ENCODE results near the gene SH3BP1. TPM values are rescaled to one million over a fixed set of nuclear protein-coding genes. Genes with fewer than 3 reads are reported as not detected.

The SH3BP1 gene
- total and polyA plus RNA-seq, 2 of the 13 experiments (the other 11 are each of a cell fraction or from before 2014, with no cell fraction given), result 8.4 to 18.5 TPM

DNA sequence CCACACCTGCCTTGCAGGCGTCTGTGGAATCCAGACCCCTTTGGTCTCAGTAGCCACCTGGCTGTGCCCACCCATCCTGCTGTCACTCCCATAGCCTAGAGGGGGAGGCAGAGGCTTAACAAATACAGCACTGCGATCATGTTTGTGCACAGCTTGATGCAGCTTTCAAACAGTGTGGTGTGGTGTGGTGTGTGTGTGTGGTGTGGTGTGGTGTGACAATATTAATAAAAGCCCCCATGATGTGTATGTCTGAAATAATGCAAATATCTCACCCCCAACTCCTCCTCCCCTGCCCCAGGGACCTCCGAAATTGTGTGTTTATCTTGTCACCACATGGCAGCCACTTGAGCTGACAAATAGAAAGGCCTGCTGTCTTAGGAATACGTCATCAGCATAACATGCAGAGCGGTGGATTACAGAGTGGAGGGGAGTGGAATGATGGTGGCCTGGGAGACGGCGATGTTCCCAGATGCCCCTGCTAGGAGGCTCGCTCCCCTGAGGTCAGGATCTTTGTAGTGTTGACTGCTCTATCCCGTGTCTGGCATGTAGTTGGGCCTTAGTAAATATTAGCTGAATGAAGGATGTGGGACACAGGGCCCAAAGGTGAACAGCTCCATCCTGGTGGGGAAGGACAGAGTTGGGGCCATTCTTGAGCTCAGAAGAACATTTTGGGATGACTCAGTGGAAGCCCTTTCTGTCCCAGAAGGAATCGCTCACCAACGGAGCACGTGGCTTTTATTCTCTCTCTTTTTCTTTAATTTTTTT is 21.9 kb downstream of the SH3BP1 start (continued):
- TF ChIP-seq, protein P1, sequence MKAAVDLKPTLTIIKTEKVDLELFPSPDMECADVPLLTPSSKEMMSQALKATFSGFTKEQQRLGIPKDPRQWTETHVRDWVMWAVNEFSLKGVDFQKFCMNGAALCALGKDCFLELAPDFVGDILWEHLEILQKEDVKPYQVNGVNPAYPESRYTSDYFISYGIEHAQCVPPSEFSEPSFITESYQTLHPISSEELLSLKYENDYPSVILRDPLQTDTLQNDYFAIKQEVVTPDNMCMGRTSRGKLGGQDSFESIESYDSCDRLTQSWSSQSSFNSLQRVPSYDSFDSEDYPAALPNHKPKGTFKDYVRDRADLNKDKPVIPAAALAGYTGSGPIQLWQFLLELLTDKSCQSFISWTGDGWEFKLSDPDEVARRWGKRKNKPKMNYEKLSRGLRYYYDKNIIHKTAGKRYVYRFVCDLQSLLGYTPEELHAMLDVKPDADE (CRISPR knock-in tag; IDR thresholded peaks at IDR 0.05), result no peak
- peak; percentile 45 for TF ChIP-seq RBM22 (optimal IDR thresholded peaks at IDR 0.05; ENCODE audit: low read length)
- TF ChIP-seq, protein P2, sequence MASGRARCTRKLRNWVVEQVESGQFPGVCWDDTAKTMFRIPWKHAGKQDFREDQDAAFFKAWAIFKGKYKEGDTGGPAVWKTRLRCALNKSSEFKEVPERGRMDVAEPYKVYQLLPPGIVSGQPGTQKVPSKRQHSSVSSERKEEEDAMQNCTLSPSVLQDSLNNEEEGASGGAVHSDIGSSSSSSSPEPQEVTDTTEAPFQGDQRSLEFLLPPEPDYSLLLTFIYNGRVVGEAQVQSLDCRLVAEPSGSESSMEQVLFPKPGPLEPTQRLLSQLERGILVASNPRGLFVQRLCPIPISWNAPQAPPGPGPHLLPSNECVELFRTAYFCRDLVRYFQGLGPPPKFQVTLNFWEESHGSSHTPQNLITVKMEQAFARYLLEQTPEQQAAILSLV (CRISPR knock-in tag; IDR thresholded peaks at IDR 0.05; ENCODE audit: borderline replicate concordance), result no peak
- TF ChIP-seq, protein P3, sequence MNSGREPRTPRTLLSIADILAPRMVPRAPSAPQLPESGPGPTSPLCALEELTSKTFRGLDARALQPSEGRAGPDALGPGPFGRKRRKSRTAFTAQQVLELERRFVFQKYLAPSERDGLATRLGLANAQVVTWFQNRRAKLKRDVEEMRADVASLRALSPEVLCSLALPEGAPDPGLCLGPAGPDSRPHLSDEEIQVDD (CRISPR knock-in tag; IDR thresholded peaks at IDR 0.05; ENCODE audit: borderline replicate concordance), result no peak
- TF ChIP-seq ZSCAN25 (CRISPR knock-in tag; IDR thresholded peaks at IDR 0.05), result peak; percentile 74
- TF ChIP-seq, protein P4, sequence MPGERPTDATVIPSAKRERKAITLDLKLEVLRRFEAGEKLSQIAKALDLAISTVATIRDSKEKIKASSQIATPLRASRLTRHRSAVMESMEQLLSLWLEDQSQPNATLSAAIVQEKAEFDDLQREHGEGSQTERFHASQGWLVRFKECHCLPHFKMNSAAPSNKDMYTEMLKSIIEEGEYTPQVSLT (CRISPR knock-in tag; IDR thresholded peaks at IDR 0.05; ENCODE audit: borderline replicate concordance, low read depth), result no peak
- peak; percentile 76; the same call in 1 of the 2 replicates for TF ChIP-seq MED1 (CRISPR knock-in tag; IDR thresholded peaks at IDR 0.05)
- TF ChIP-seq, protein P5, sequence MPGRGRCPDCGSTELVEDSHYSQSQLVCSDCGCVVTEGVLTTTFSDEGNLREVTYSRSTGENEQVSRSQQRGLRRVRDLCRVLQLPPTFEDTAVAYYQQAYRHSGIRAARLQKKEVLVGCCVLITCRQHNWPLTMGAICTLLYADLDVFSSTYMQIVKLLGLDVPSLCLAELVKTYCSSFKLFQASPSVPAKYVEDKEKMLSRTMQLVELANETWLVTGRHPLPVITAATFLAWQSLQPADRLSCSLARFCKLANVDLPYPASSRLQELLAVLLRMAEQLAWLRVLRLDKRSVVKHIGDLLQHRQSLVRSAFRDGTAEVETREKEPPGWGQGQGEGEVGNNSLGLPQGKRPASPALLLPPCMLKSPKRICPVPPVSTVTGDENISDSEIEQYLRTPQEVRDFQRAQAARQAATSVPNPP (CRISPR knock-in tag; IDR thresholded peaks at IDR 0.05), result no peak
- TF ChIP-seq ZNF556 (CRISPR knock-in tag; IDR thresholded peaks at IDR 0.05; ENCODE audit: borderline replicate concordance), result peak; percentile 51; the same call in 1 of the 2 replicates
- TF ChIP-seq SAP130 (CRISPR knock-in tag; IDR thresholded peaks at IDR 0.05; ENCODE audit: low read depth), result peak; percentile 92
- TF ChIP-seq ZNF224 (CRISPR knock-in tag; IDR thresholded peaks at IDR 0.05), result no peak
- TF ChIP-seq KDM5A (IDR thresholded peaks at IDR 0.05; ENCODE audit: borderline replicate concordance, low read length), result no peak
- peak; percentile 67 for TF ChIP-seq ZFY (CRISPR knock-in tag; IDR thresholded peaks at IDR 0.05)
- no peak for TF ChIP-seq RFX1 (IDR thresholded peaks at IDR 0.05)
- TF ChIP-seq, protein P6, sequence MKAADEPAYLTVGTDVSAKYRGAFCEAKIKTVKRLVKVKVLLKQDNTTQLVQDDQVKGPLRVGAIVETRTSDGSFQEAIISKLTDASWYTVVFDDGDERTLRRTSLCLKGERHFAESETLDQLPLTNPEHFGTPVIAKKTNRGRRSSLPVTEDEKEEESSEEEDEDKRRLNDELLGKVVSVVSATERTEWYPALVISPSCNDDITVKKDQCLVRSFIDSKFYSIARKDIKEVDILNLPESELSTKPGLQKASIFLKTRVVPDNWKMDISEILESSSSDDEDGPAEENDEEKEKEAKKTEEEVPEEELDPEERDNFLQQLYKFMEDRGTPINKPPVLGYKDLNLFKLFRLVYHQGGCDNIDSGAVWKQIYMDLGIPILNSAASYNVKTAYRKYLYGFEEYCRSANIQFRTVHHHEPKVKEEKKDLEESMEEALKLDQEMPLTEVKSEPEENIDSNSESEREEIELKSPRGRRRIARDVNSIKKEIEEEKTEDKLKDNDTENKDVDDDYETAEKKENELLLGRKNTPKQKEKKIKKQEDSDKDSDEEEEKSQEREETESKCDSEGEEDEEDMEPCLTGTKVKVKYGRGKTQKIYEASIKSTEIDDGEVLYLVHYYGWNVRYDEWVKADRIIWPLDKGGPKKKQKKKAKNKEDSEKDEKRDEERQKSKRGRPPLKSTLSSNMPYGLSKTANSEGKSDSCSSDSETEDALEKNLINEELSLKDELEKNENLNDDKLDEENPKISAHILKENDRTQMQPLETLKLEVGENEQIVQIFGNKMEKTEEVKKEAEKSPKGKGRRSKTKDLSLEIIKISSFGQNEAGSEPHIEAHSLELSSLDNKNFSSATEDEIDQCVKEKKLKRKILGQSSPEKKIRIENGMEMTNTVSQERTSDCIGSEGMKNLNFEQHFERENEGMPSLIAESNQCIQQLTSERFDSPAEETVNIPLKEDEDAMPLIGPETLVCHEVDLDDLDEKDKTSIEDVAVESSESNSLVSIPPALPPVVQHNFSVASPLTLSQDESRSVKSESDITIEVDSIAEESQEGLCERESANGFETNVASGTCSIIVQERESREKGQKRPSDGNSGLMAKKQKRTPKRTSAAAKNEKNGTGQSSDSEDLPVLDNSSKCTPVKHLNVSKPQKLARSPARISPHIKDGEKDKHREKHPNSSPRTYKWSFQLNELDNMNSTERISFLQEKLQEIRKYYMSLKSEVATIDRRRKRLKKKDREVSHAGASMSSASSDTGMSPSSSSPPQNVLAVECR (CRISPR knock-in tag; IDR thresholded peaks at IDR 0.05; ENCODE audit: borderline replicate concordance), result peak; percentile 65; the same call in 1 of the 2 replicates
- no peak for TF ChIP-seq GATAD1 (CRISPR knock-in tag; IDR thresholded peaks at IDR 0.05)
- TF ChIP-seq, protein P7, sequence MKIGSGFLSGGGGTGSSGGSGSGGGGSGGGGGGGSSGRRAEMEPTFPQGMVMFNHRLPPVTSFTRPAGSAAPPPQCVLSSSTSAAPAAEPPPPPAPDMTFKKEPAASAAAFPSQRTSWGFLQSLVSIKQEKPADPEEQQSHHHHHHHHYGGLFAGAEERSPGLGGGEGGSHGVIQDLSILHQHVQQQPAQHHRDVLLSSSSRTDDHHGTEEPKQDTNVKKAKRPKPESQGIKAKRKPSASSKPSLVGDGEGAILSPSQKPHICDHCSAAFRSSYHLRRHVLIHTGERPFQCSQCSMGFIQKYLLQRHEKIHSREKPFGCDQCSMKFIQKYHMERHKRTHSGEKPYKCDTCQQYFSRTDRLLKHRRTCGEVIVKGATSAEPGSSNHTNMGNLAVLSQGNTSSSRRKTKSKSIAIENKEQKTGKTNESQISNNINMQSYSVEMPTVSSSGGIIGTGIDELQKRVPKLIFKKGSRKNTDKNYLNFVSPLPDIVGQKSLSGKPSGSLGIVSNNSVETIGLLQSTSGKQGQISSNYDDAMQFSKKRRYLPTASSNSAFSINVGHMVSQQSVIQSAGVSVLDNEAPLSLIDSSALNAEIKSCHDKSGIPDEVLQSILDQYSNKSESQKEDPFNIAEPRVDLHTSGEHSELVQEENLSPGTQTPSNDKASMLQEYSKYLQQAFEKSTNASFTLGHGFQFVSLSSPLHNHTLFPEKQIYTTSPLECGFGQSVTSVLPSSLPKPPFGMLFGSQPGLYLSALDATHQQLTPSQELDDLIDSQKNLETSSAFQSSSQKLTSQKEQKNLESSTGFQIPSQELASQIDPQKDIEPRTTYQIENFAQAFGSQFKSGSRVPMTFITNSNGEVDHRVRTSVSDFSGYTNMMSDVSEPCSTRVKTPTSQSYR (CRISPR knock-in tag; IDR thresholded peaks at IDR 0.05; ENCODE audit: borderline replicate concordance), result peak; percentile 11; the same call in 1 of the 2 replicates

Measured in HepG2 (cell line).